ENCODE measurements around the gene WDFY1. TPM values are rescaled to one million over a fixed set of nuclear protein-coding genes. Genes with fewer than 3 reads are reported as not detected.
A peak's percentile ranks its signal among the peaks of the same experiment; 100 is the strongest.

The WDFY1 gene
- total RNA-seq, 1 donor from 2014 or later, result 16.4 TPM

DNA sequence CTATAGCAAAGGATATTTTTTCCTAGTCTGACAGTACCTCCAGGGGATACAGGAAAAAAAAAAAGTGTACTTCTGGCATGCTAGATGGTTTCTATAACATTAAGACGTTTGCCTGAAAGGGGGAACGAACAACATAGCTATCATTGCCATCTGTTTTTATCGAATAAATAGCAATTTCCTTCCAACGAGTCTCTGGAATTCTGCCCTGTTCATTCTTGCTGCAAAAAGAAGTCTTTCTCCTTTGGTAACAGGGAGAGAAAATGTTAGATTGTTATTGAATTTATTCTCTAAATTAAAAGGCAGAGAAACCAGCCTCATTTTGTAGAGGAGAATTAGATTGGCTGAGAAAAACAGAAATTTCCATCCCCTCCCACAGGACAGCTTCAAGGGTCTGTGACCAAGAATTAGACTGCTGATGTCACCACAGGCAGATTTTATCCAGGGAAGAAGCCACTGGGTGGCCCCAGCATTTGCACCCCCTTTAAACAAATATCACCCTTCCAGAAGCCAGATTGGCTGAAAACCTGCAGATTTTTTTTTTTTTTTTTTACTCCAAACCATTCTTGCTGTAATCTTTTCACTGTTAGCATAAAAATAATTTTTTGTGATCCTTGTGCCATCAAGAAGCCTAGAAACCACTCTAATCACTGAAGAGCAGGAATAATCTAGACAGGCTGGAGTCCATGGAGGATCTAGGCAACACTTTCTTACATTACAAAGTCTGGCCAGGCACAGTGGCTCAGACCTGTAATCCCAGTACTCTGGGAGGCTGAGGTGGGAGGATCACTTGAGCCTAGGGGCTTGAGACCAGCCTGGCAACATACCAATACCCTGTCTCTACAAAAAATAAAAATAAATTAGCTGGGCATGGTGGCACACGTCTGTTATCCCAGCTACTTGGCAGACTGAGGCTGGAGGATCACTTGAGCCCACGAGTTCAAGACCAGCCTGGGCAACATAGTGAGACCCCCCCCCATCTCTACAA is 12.0 kb downstream of the WDFY1 start:
- no peak for ATAC-seq
- no peak for DNase-seq (ENCODE audit: low spot score)

DNA sequence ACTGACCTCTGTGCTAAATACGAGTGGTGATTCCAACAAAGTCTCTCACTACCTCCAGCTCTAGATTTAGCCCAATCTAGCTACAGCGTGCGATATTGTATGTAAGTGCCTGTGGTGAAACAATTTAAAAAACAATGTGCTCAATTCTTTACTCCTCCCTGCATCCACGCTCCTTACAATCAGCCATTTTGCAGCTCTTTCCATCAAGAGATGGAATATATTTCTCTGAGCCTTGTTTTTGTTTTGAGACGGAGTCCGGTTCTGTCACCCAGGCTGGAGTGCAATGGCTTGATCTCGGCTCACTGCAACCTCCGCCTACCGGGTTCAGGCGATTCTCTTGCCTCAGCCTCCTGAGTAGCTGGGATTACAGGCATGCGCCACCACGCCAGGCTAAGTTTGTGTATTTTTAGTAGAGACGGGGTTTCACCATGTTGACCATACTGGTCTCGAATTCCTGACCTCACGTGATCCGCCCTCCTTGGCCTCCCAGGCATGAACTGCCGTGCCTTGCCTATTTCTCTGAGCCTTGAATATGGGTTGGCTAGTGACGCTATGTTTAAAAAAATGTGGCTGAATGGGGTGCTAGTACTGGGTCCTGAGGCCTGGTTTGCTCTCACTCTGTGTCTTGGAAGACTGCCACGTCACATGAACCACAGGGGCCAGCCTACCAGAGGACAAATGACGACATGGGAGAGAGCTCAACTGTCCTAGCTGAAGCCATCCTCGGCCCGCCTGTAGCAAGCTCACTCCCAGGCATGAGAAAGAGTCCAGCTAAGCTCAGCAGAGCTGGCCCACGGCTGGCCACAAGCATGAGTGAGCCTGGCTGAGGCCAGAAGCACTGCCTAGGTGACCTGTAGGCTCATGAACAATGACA is 14.8 kb downstream of the WDFY1 start:
- ATAC-seq, result peak; percentile 92
- peak; percentile 92 for DNase-seq (ENCODE audit: low spot score)

DNA sequence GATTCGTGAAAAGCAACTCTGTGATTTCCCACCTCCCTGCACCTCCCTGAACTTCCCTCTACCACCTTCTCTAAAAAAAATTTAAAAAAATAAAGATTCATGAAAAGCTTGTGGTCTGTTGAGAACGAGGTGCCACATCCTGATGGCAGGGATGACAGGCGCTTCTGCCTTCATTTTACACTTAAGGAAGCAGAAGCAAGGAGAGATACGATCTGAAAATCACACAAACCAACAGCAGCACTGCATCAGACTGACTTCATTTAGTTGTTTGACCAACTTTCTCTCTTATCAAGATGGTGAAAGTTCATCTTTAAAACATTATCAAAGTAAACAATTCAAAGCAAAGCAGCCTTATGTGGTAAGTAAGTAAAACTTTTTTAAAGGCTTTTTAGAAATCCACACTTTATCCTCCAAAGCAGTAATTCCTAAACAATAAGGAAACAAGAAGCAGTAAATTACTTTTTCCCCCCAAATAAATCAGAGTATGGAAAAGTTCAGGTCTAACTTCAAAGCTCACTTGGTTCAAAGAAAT is 15.5 kb downstream of the WDFY1 start:
- DNase-seq (ENCODE audit: low spot score) (no peak), ATAC-seq (peak; percentile 47)

DNA sequence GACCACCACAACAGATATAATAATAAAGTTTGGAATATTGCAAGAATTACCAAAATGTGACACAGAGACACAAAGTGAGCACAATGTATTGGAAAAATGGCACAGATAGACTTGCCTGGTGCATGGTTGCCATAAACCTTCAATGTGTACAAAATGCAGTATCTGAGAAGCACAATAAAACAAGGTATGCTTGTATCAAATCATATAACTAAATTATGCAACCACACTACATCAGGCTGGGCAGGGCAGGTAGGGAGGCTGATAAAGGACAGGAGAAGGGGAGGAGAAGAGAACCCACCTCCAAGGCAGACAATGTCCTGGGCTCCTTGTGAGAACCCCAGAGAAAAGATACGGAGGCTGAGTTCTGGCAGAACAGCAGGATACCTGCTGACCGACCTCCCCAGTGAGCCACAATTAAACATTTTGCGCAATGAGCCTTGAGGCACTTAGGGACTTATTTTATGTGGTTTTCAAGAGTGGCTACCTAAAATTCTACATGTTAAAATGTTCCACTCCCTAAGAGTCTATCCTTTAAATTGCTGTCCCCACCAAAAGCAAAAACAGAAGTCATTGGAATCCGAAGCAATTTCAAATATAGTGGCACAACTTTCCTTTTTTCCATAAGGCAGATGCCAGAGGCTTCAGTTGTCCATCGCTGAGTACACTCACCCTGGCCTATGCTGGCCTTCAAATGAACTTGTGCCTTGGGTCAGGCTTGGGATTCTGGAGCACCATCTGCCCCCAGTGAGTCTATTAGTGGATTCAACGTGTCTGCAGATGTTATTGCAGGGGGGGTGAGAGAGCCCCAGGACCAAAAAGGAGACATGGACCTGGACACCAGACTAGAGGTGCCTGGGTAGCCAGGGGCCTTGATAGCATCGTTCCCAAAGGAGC is 16.8 kb downstream of the WDFY1 start:
- DNase-seq (ENCODE audit: low spot score), result no peak
- no peak for ATAC-seq

DNA sequence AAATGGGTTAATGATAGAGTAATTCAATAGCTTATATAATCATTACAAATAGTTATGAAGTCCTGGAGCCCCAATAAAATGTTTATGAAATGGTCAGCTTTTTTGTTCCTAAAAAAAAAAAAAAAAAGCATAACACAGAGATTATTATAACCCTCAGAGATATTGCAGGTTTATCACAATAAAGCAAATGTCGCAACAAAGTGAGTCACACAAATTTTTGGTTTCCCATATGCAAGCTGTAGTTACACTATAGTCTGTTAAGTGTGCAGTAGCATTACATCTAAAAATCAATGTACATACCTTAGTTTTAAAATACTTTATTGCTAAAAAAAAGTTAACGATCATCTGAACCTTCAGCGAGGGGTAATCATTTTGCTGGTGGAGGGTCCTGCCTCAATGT is 20.0 kb downstream of the WDFY1 start:
- DNase-seq (ENCODE audit: low spot score) (no peak), ATAC-seq (no peak)

DNA sequence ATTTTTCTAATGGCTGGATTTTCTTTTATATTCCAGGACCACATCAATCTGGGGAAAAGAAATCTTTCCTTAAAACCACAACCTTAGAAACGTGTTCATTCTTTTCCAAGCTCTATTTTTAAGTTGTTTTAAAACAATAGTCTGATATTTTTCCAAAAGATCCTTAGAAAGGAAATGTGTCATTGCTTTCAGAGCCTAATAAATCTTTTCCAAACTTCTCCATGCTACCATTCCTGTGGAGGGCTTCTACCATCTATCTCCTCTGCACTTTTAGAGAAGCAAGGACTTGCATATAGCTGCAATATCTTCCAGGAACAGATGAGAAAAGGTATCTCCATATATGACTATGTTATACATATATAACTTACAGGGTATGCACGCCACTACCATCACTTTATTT is 21.2 kb downstream of the WDFY1 start:
- DNase-seq (ENCODE audit: low spot score) (no peak), ATAC-seq (no peak)

DNA sequence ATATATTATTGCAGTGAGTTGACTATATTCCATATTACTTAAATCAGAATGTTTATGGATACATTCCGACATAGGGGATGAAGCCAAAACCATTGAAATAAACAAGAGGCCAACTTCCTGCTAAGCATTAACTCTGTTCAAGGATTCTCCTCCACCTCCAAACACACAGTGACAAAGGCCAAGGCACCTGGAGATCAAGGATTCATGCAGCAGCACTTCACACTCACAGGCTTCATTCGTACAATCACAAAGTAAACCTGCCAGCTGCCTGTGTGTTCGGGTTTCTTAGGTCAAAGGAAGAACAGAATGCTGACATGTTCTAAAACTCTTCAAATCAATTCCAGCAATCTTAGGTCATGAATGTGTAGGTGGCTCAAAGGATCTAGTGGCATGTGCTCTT is 22.8 kb downstream of the WDFY1 start:
- DNase-seq (ENCODE audit: low spot score), result no peak
- no peak for ATAC-seq

DNA sequence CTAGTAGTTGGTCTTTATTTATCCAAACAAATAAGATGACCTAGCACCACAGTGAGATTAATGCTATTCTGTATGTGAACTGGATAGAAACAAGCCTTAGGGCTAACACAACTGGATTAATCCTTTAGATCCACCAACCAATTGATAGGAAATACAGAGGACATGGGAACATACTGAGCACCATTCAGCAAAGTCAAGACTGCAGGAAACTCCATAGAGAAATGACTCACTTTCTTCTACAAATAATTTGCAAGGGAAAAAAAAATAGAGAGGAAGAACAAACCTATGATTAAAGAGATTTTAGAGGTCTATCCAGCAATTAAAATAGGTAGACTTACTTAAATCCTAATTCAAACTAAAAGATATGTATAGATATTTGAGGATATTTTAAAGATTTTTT is 23.9 kb downstream of the WDFY1 start:
- no peak for DNase-seq (ENCODE audit: low spot score)
- no peak for ATAC-seq

DNA sequence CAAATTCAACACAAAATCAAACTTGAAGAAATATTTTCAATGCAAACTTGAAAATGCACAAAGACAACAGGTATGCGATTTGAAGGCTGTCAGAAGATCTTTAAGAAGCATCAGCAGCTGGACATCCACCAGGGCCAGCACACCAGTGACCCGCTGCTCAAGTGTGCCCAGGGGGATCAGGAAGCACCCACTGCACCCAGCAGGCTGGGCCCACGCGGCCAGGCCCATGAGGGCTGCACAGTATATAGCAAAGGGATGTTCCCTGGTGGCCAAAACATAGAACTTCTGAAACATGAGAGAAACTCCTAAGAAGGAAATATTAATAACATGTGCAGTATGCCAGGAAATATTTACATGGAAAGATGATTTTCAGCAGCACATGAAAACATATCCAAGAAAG is 25.0 kb downstream of the WDFY1 start:
- DNase-seq (ENCODE audit: low spot score), result no peak
- no peak for ATAC-seq

DNA sequence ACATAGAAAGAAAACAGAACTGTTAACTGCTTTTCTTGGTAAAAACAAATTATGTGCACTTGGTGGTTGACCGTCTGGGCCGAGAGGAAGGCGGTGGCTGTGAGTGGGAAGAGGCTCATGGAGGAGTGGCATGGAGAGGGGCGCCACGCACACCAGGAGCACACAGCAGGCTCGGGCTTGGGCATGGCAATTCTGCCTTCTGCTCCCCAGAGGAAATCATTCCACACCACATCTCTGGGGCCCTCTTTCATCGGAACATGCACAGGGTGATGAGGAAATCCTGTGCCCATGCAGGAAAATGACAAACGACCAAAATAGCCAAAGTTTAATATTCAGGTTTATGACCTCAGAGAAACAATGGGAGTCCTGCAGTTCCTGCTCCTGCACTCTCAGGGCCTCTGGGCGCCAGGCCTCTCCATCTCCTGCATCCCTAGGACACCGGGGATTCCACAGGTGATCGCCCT is 26.4 kb downstream of the WDFY1 start:
- DNase-seq (ENCODE audit: low spot score) (no peak), ATAC-seq (peak; percentile 46)

DNA sequence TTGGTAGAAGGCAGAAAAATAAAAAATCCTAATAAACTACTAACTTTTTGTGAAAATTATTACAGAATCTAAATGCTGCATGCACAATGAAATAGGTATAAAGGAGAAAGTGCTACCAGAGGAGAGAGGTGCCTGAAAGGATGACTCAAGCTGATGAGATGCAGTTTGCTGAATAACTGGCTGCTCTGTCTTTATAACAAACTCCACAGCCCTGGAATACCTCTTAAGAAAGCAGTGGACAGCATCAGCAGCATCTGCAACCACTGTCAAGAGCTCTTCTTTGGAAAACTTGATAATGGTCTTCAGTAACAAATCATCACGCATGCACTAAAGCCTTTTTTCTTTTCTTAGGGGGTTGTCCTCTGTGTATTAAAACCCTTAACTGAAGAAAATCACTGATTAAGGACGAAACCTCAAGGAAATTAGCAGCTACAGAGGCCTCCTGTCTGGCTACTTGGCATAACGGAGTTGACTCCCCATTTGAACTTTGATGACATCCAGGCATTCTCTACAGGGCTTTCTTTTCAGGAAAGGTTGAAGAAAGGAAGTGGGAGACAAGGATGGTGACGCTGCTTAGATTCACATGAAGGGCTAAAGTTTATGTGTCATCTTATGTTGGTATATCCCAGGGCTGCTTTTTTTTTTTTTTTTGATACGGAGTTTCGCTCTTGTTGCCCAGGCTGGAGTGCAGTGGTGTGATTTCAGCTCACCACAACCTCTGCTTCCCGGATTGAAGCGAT is 28.8 kb downstream of the WDFY1 start:
- ATAC-seq (no peak), DNase-seq (ENCODE audit: low spot score) (no peak)

DNA sequence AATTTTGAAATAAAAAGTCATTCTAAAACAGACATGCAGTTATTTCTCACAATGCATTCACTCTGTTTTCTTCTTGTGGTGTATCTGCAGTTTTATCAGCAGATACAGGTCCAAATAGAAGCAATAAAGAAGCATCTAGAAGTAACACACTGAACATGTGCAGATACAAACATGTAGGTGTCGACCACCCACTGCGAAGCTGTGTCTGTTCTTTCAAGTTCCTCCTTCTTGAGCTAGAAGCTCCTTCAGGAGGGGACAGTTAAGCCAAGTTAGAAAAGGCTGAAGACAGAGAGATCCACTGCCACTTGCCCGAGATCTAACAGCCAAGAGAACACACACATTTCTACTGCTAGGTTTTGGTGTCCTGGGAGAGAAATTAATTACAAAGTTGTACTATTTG is 30.1 kb downstream of the WDFY1 start:
- no peak for DNase-seq (ENCODE audit: low spot score)
- no peak for ATAC-seq

DNA sequence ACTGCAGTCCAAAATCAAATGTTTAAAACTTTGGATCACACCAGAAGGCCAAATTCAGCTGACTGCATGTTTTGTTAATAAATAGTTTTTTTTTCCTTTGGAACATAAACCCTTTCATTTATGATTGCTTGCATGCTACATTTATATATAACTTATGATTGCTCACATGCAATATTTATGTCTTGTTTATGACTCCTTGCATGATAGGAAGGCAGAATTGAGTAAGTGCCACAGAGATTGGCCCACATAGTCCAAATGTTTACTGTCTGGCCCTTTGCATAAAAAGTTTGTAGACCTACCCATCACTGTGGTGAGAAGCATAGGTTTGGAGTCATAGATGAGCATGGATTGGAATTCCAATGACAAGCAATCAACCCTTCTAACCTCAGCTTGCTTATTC is 30.8 kb downstream of the WDFY1 start:
- no peak for ATAC-seq
- DNase-seq (ENCODE audit: low spot score), result no peak

DNA sequence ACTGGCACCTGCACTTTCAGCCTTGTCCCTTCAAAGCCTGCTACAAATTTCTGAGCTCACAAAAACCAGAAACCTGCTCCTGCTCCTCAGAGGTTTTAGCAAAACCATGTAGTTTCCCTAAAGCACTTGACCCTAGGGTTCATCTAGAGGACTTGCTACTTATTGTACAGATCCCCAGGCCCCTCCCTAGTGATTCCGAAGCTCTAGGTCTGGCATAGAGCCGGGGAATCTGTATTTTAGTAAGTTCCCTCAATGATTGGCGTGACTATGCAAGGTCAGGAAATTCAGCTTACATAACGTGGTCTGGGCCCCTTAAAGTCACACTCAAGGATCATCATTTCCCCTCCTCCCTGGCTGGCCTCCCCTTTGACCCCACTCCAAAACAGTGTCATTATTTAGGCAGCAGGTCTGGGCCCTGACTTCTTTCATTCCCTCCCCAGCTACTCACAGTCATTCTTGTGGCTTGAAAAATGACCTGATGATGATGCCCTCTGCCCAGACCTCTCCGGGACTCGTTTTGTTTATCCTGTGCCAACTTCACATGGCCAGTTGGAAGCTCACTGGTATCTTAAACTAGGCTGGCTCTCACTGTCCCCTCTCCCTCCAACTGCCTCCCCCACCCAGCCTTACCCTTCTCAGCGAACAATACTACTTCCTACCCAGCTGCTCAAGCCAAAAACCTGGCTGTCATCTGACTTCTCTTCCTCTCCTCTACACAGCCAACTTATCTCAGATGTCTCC is 36.0 kb downstream of the WDFY1 start:
- no peak for DNase-seq (ENCODE audit: low spot score)
- peak; percentile 64 for ATAC-seq

DNA sequence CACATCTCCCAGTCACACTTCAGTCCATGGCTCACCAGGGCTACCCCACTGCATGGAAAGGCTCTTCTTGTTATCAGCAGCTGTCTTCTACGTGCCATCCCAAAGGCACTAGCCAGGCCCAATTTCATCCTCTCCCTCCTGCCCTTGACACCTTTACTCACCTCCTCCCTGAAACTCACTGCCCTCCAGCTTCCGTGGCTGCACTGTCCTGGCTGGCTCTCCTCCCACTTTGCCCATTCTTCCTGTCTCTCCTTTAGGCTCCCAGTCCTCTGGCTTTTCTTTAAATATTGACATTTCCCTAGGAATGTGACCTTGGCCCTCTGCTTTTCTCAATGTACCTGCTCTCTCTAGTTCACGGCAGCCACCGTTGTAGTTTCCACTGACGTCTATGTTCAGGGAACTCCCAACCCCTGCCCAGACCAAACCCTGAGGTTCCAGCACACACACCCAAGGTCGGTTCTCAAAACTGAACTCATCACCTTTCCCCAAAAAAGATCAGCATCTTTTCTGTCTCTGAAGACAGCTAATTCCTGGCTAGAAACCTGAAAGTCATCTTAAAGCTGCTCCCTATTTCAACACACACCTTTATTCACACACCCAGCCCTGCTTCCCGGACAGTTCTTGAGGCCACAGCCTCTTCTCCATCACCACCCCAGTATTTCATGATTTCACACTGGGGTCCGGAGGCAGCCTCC is 36.7 kb downstream of the WDFY1 start:
- DNase-seq (ENCODE audit: low spot score) (peak; percentile 86), ATAC-seq (peak; percentile 92)

DNA sequence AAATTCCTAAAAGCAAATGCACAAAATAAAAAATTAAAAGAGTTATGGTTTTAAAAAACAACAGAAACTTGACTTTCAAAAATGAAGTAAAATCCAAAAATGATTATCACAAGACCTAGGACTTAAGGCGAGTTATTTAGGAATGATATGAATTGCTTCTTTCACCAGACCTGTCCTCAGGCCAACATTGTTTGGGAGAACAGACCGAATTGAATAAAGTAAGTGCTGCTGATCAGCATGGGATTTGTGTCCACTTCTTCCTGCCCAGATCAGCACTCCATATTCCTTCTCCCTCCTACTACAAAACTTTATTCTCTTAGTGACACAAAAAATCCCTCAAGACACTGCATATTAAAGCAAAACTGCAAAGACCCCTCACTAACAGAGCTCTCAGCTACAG is 39.1 kb downstream of the WDFY1 start:
- ATAC-seq, result no peak
- DNase-seq (ENCODE audit: low spot score), result no peak

DNA sequence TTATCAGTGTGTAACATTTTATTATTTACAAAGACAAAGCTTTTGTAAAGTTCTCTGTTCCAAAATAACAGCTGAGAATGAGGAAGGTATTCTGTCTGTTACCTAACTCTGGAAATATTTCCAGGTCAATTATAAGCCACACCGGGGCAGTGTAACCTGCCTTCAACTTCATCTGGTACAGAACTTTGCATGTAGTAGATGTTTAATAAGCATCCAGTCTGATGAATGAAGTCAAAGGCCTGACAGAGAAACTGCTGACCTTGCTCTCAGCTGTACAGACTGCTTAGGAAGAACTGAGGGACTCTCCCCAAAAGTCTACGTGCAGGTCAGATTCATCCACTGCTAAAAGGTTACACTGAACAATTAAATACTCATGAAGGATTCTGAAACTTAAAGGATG is 43.3 kb downstream of the WDFY1 start:
- peak; percentile 98 for ATAC-seq
- DNase-seq (ENCODE audit: low spot score), result no peak

DNA sequence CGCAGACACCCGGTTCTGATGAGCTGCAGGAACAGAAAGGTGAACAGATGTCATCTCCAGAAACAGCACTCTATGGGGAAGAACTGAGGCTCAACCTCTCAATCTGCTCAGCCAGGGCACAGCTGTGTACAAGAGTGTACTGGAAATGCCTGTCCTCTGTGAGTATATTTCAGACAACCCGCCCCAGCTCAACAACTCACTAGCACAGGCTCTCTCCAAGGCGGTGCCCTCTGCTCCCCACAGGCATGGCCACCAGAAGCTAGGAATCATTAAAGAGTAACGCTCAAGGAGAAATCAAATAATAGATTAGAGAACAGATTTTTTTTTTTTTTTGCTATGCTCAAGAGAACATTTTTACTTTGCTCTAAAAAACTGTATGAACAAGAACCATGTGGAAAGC is 43.8 kb downstream of the WDFY1 start:
- DNase-seq (ENCODE audit: low spot score) (no peak), ATAC-seq (peak; percentile 49)
